B cell (primary cell): ENCODE data around the gene ACR.

Experiments used
- EZH2 ChIP-seq: IDR thresholded peaks from 2 replicates; pipeline ENCODE4 v1.6.1; 2012; ENCODE audit warnings: borderline replicate concordance, low read depth, mild to moderate bottlenecking, moderate library complexity, low read length; ENCODE audit not compliant: insufficient read depth, poor library complexity, severe bottlenecking
- TF ChIP-seq, protein P1 (sequence below): fragments of 200-600 bp; IDR thresholded peaks from one replicate; pipeline ENCODE4 v1.8.0; 2022; ENCODE audit warnings: antibody characterized with exemption, mild to moderate bottlenecking

DNA sequence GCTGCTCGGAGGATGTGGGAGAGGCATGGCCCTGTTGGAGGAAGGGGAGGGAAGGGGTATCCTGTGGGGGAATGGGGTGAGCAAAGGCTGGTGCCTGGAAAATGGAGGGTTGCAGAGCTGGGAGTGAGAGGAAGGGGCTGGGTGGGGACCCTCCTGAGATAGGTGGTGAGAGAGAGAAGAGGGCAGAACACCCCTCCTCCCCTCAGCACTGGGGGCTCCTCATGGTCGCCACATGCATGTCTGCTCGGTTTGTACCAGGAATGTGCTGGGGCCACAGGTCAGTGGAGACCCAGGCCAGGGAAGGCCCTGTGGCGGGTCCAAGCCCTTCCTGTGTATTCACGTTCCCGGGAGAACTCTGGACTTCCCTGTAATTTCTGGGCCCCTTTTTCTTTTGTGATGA is 27.8 kb upstream of the ACR start:
- TF ChIP-seq, protein P1, sequence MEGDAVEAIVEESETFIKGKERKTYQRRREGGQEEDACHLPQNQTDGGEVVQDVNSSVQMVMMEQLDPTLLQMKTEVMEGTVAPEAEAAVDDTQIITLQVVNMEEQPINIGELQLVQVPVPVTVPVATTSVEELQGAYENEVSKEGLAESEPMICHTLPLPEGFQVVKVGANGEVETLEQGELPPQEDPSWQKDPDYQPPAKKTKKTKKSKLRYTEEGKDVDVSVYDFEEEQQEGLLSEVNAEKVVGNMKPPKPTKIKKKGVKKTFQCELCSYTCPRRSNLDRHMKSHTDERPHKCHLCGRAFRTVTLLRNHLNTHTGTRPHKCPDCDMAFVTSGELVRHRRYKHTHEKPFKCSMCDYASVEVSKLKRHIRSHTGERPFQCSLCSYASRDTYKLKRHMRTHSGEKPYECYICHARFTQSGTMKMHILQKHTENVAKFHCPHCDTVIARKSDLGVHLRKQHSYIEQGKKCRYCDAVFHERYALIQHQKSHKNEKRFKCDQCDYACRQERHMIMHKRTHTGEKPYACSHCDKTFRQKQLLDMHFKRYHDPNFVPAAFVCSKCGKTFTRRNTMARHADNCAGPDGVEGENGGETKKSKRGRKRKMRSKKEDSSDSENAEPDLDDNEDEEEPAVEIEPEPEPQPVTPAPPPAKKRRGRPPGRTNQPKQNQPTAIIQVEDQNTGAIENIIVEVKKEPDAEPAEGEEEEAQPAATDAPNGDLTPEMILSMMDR: no peak
- no peak for TF ChIP-seq EZH2
